ENCODE measurements around the gene RHOJ. TPM values are rescaled to one million over a fixed set of nuclear protein-coding genes. Genes with fewer than 3 reads are reported as not detected.

RHOJ gene
- total RNA-seq, 1 donor from 2014 or later = 39.2 TPM

DNA sequence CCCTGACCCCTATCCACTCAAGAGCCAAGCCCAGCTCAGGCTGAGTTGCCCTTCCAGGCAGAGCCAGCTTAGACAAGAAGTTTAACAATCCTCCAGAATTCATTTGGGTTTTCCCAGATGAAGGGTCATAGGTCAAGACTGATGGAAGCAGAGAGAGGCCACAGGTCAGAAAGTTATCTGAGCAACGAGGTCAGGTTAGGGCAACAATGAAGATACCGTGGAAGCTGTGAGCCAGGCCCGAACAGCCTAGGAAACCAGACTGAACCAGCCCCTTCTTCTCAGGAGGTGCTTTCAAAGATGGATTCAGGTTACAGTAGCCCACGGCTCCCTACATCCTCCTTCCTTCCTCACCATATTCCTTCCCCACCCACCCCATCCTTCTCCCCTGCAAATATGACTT is 53.1 kb downstream of the RHOJ start:
- no peak overlapping the region for H3K27ac Mint-ChIP-seq (ENCODE audit: unreplicated experiment)
- no peak for TF ChIP-seq CTCF (IDR thresholded peaks at IDR 0.05)
- H3K36me3 Mint-ChIP-seq (ENCODE audit: low read depth) = peaks cover 8% of the 10 kb centered on the region
- H3K9me3 Mint-ChIP-seq (ENCODE audit: low read depth) = no peaks in the 10 kb centered on the region
- no peak for DNase-seq (ENCODE audit: low spot score)
- H3K27me3 Mint-ChIP-seq (ENCODE audit: low read depth) = no peaks in the 10 kb centered on the region
- no peaks in the 10 kb centered on the region for H3K4me1 Mint-ChIP-seq (ENCODE audit: low read depth)
- H3K4me3 Mint-ChIP-seq (ENCODE audit: unreplicated experiment) = no peak overlapping the region

DNA sequence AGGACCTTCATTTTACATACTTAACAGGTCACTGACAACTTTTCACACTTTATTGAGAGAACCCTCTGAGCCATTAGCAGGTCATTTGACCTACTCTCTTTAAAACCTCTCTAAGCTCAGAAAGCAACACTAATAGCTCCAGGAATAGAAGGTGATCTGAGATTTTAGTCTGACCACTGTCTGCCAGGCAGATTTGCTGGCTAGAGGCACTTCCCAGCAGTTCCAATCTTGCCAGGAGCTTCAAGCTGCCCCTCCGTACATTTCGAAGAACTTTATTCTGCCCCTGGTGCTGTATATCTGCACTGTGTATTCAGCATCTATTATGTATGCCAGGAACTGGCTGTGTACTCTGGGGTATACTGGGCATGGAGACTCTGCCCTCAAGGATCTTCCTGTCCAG is 58.2 kb downstream of the RHOJ start:
- H3K27me3 Mint-ChIP-seq (ENCODE audit: low read depth) = no peaks in the 10 kb centered on the region
- no peak for DNase-seq (ENCODE audit: low spot score)
- peaks cover 10% of the 10 kb centered on the region for H3K36me3 Mint-ChIP-seq (ENCODE audit: low read depth)

GRCh38 chr14:63266106-63266505 is 61.9 kb downstream of the RHOJ start:
- H3K4me3 Mint-ChIP-seq (ENCODE audit: unreplicated experiment) = no peak overlapping the region
- no peak for DNase-seq (ENCODE audit: low spot score)
- H3K27me3 Mint-ChIP-seq (ENCODE audit: low read depth) = no peaks in the 10 kb centered on the region
- H3K4me1 Mint-ChIP-seq (ENCODE audit: low read depth) = peaks cover 16% of the 10 kb centered on the region
- H3K27ac Mint-ChIP-seq (ENCODE audit: unreplicated experiment) = peak overlapping the region; percentile 1
- TF ChIP-seq CTCF (IDR thresholded peaks at IDR 0.05) = no peak
- peaks cover 4% of the 10 kb centered on the region for H3K9me3 Mint-ChIP-seq (ENCODE audit: low read depth)
- H3K36me3 Mint-ChIP-seq (ENCODE audit: low read depth) = peaks cover 11% of the 10 kb centered on the region

More for the DNA sequence above, 58.2 kb downstream of the RHOJ start:
- Mint-ChIP-seq H3K4me1 (ENCODE audit: low read depth) (peaks cover 16% of the 10 kb centered on the region), H3K4me3 (ENCODE audit: unreplicated experiment) (no peak overlapping the region), H3K27ac (ENCODE audit: unreplicated experiment) (no peak overlapping the region), H3K9me3 (ENCODE audit: low read depth) (peaks cover 4% of the 10 kb centered on the region)
- no peak for TF ChIP-seq CTCF (IDR thresholded peaks at IDR 0.05)

DNA sequence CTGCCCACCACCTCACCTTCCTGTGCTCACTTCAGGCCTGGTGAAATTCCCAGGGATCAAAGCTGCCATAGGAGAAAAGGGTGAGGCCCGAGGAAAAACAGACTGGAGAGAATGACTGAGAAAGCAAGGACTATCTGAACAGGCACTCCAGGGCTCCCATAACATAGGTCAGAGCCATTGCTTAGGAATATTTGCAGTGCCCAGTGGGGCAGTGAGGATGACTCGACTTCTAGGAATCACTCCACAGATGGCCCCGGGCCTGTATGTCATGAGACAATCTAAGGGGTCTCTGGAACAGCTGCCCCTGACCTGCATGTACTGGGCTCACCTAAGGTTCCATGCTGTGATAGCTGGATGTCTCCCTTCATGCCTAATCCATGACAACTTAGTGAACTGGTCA is 62.9 kb downstream of the RHOJ start:
- no peak for TF ChIP-seq CTCF (IDR thresholded peaks at IDR 0.05)
- no peaks in the 10 kb centered on the region for H3K27me3 Mint-ChIP-seq (ENCODE audit: low read depth)
- H3K27ac Mint-ChIP-seq (ENCODE audit: unreplicated experiment) = no peak overlapping the region
- peaks cover 4% of the 10 kb centered on the region for H3K9me3 Mint-ChIP-seq (ENCODE audit: low read depth)
- H3K4me1 Mint-ChIP-seq (ENCODE audit: low read depth) = peaks cover 16% of the 10 kb centered on the region
- no peak overlapping the region for H3K4me3 Mint-ChIP-seq (ENCODE audit: unreplicated experiment)
- H3K36me3 Mint-ChIP-seq (ENCODE audit: low read depth) = peaks cover 12% of the 10 kb centered on the region
- DNase-seq (ENCODE audit: low spot score) = no peak

GRCh38 chr14:63268771-63269170 is 64.5 kb downstream of the RHOJ start:
- no peak for TF ChIP-seq CTCF (IDR thresholded peaks at IDR 0.05)
- DNase-seq (ENCODE audit: low spot score) = no peak
- Mint-ChIP-seq H3K27ac (ENCODE audit: unreplicated experiment) (no peak overlapping the region), H3K4me3 (ENCODE audit: unreplicated experiment) (no peak overlapping the region), H3K9me3 (ENCODE audit: low read depth) (peaks cover 4% of the 10 kb centered on the region), H3K4me1 (ENCODE audit: low read depth) (peaks cover 16% of the 10 kb centered on the region), H3K36me3 (ENCODE audit: low read depth) (peaks cover 20% of the 10 kb centered on the region), H3K27me3 (ENCODE audit: low read depth) (no peaks in the 10 kb centered on the region)
